Kidney (tissue), 14 donors: ENCODE measurements around the gene CYTH1. TPM values are rescaled to one million over a fixed set of nuclear protein-coding genes. Genes with fewer than 3 reads are reported as not detected.

Source experiments
- DNase-seq, 5 donors: peaks; one replicate each; pipeline ENCODE4 v3.0.0-alpha.2; 2013 to 2020
- FAIRE-seq: peaks from 2 replicates; lab custom pipeline; 2012; peaks lifted over from hg19 to GRCh38; lab: Jason Lieb, UNC
- H3K27ac ChIP-seq, 2 donors: one replicate each; pipeline ENCODE4 v1.7.0; 2013; ENCODE audit warnings: low read depth in 2 of 2, low read length in 2 of 2, inconsistent platforms in 1 of 2
- H3K27me3 ChIP-seq: one replicate; pipeline ENCODE4 v1.7.1; 2013; ENCODE audit warnings: low read length, inconsistent platforms; ENCODE audit not compliant: control insufficient read depth, insufficient read depth
- H3K36me3 ChIP-seq, 3 donors: one replicate each; pipeline versions ENCODE4 v1.7.0 to v1.7.1; 2013; ENCODE audit warnings: low read length in 3 of 3, control low read depth in 1 of 3, inconsistent platforms in 1 of 3; ENCODE audit not compliant: insufficient read depth in 3 of 3, control insufficient read depth in 2 of 3
- H3K4me1 ChIP-seq, 3 donors: one replicate each; pipeline versions ENCODE4 v1.7.0 to v1.7.1; 2013; ENCODE audit warnings: low read length in 3 of 3, inconsistent platforms in 1 of 3, low read depth in 1 of 3; ENCODE audit not compliant: control insufficient read depth in 2 of 3, insufficient read depth in 2 of 3
- H3K4me3 ChIP-seq, 3 donors: one replicate each; pipeline versions ENCODE4 v1.7.0 to v1.8.1; 2013; ENCODE audit warnings: low read length in 3 of 3, control low read depth in 1 of 3, inconsistent platforms in 1 of 3
- H3K9ac ChIP-seq, 3 donors: one replicate each; pipeline versions ENCODE4 v1.7.0 to v1.7.1; 2013; ENCODE audit warnings: low read length in 3 of 3, control low read depth in 1 of 3, inconsistent platforms in 1 of 3
- H3K9me3 ChIP-seq, 3 donors: one replicate each; pipeline versions ENCODE4 v1.7.0 to v1.7.1; 2013; ENCODE audit warnings: low read length in 3 of 3, control low read depth in 1 of 3, inconsistent platforms in 1 of 3; ENCODE audit not compliant: control insufficient read depth in 2 of 3, insufficient read depth in 1 of 3
- CTCF ChIP-seq: IDR thresholded peaks from 3 replicates; pipeline ENCODE4 v1.5.1; 2012; ENCODE audit warnings: mild to moderate bottlenecking, moderate library complexity, borderline replicate concordance; ENCODE audit not compliant: insufficient read depth; ENCODE audit errors: extremely low read depth
- intact Hi-C: fragments of 100-400 bp; cut with DNase I; formaldehyde crosslinking; loops from one replicate; pipeline ENCODE4 v1.11.1; 2022
- polyA plus RNA-seq: library from polyadenylated mRNA; stranded (reverse); fragments of 350-450 nt; fragmentation: Illumina TruSeq; extraction: RNeasy Lipid Tissue Mini Kit (QIAGEN cat#74804); gene quantifications from one replicate; pipeline ENCODE4 v1.2.3, GENCODE V29; 2014; ENCODE audit warnings: low read depth, low replicate concordance; ENCODE audit not compliant: insufficient read depth
- total RNA-seq: library from RNA; stranded (reverse); fragmentation: NEBNext Ultra II Directional; extraction: Animal tissue kit (Norgen Biotek cat#: 25700); gene quantifications from one replicate; pipeline ENCODE4 v1.2.1, GENCODE V29; 2021
- donor health status: control.
- donor health status: control.
- donor health status: control.
- donor health status: control.
- donor health status: control.
- donor health status: DM: yes; HTN: yes; CAD: no.
- donor health status: Normal renal cell carcinoma (clear cell type).

The CYTH1 gene
- total and polyA plus RNA-seq, 2 donors from 2014 or later: 25.3 to 59.7 TPM

- Histone ChIP-seq H3K9ac (no peak overlapping the region), H3K36me3 (peaks cover 2 to 42% (median 35%) of the 10 kb centered on the region in 3 donors), H3K4me3 (no peak overlapping the region), H3K27me3 (no peaks in the 10 kb centered on the region), H3K9me3 (no peaks in the 10 kb centered on the region), H3K27ac (no peak overlapping the region), H3K4me1 (peaks cover 0 to 8% (median 0%) of the 10 kb centered on the region in 3 donors)
- intact Hi-C loops: no loop called here
- no peak for TF ChIP-seq CTCF
- DNase-seq (peak in 1 of 5 donors; percentile 48), FAIRE-seq (no peak)
These were observed 12.3 kb upstream of the CYTH1 start for GRCh38 chr17:78794399-78794798.

GRCh38 chr17:78793968-78794367 lies 11.9 kb upstream of the CYTH1 start:
- intact Hi-C loops: no loop called here
- Histone ChIP-seq H3K9me3 (no peaks in the 10 kb centered on the region), H3K4me1 (peaks cover 0 to 11% (median 0%) of the 10 kb centered on the region in 3 donors), H3K36me3 (peaks cover 2 to 42% (median 31%) of the 10 kb centered on the region in 3 donors), H3K27ac (no peak overlapping the region), H3K27me3 (no peaks in the 10 kb centered on the region), H3K9ac (no peak overlapping the region), H3K4me3 (no peak overlapping the region)
- no peak for FAIRE-seq
- no peak for TF ChIP-seq CTCF
- DNase-seq: peak in 1 of 5 donors; percentile 12

GRCh38 chr17:78793415-78793814 lies 11.3 kb upstream of the CYTH1 start:
- Histone ChIP-seq H3K4me1 (peaks cover 0 to 13% (median 0%) of the 10 kb centered on the region in 3 donors), H3K36me3 (peaks cover 2 to 42% (median 28%) of the 10 kb centered on the region in 3 donors), H3K9ac (no peak overlapping the region), H3K9me3 (no peaks in the 10 kb centered on the region), H3K4me3 (no peak overlapping the region), H3K27ac (no peak overlapping the region), H3K27me3 (no peaks in the 10 kb centered on the region)
- DNase-seq: peak in 1 of 5 donors; percentile 60
- FAIRE-seq: no peak
- intact Hi-C loops: no loop called here
- TF ChIP-seq CTCF: no peak
